Astrocyte of the spinal cord (primary cell): ENCODE data around the gene KLF18.

ENCODE experiments used
- DNase-seq: peaks from one replicate; pipeline ENCODE4 v3.0.0; 2011; ENCODE audit warnings: low read depth, low spot score
- H3K4me3 ChIP-seq: 2 replicates; pipeline ENCODE4 v1.5.1; 2011; ENCODE audit warnings: low read depth, mild to moderate bottlenecking, low read length, moderate library complexity
- CTCF ChIP-seq: IDR thresholded peaks from 2 replicates; pipeline ENCODE4 v1.5.1; 2012; ENCODE audit warnings: low read depth, mild to moderate bottlenecking, low read length, inconsistent platforms
- in situ Hi-C: cut with HindIII; loops from 2 replicates; pipeline ENCODE4 v1.10.0; 2017; ENCODE audit warnings: low sequenced_read_pairs

Gene KLF18

DNA sequence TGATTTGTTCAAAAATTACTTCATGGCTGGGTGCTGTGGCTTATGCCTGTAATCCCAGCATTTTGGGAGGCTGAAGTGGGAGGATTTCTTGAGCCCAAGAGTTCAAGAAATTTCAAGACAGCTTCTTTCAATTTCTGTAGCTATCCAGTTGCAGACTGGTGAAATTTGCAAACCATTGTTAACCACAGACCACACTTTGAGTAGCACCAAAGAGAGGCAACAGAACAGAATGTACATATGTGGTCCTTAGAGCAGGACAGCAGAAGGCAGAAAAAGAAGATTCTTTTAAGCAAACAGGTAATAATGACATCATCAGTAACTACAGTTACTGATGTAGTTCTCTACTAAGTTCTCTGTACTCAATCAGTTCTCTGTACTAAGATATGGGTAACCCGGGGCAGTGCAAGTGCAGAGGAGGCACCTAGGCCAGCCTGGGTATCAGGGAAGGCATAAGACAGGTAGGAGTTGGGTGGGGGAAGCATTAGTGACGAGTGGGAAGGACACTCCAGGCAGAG is 28.3 kb downstream of the KLF18 start:
- in situ Hi-C loops: no loop called here
- DNase-seq: no peak
- H3K4me3 ChIP-seq: no peak overlapping the region
- TF ChIP-seq CTCF: no peak

- in situ Hi-C loops: no loop called here
- TF ChIP-seq CTCF: no peak
- H3K4me3 ChIP-seq: no peak overlapping the region
- no peak for DNase-seq
These were observed 28.9 kb downstream of the KLF18 start for GRCh38 chr1:44112486-44112885.

GRCh38 chr1:44111861-44112260 is 29.6 kb downstream of the KLF18 start:
- TF ChIP-seq CTCF: no peak
- in situ Hi-C loops: no loop called here
- no peak for DNase-seq
- H3K4me3 ChIP-seq: no peak overlapping the region

- in situ Hi-C loops: no loop called here
- TF ChIP-seq CTCF: no peak
- no peak for DNase-seq
These were observed 30.5 kb downstream of the KLF18 start for GRCh38 chr1:44110916-44111315.

GRCh38 chr1:44108971-44109370 is 32.5 kb downstream of the KLF18 start:
- DNase-seq: no peak
- in situ Hi-C loops: no loop called here
- H3K4me3 ChIP-seq: no peak overlapping the region
- TF ChIP-seq CTCF: no peak

More at GRCh38 chr1:44110916-44111315, 30.5 kb downstream of the KLF18 start:
- H3K4me3 ChIP-seq: no peak overlapping the region

- TF ChIP-seq CTCF: no peak
- no peak overlapping the region for H3K4me3 ChIP-seq
- in situ Hi-C loops: no loop called here
- DNase-seq: peak; percentile 51
These were observed 33.2 kb downstream of the KLF18 start for GRCh38 chr1:44108241-44108640.

DNA sequence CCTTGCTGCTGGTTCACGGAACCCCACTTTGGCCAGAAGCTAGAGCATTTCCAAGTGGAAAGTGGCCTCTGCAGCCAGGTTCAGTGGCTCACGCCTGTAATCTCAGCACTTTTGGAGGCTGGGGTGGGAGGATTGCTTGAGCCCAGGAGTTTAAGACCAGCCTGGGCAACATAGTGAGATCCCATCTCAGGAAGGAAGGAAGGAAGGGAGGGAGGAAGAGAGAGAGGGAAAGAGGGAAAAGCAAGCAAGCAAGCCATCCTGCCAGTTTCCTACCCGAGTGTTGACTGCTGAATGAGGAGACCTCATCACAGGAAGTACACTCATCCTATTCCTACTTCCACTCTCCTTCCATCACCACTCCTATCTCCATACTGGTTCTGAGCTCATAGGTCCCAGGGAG is 35.6 kb downstream of the KLF18 start:
- in situ Hi-C loops: no loop called here
- no peak overlapping the region for H3K4me3 ChIP-seq
- DNase-seq: no peak
- TF ChIP-seq CTCF: no peak
